ENCODE results near the gene MYL12B.

MYL12B gene

GRCh38 chr18:3268306-3268705, 6.4 kb downstream of the MYL12B start:
- TF ChIP-seq, protein P1, sequence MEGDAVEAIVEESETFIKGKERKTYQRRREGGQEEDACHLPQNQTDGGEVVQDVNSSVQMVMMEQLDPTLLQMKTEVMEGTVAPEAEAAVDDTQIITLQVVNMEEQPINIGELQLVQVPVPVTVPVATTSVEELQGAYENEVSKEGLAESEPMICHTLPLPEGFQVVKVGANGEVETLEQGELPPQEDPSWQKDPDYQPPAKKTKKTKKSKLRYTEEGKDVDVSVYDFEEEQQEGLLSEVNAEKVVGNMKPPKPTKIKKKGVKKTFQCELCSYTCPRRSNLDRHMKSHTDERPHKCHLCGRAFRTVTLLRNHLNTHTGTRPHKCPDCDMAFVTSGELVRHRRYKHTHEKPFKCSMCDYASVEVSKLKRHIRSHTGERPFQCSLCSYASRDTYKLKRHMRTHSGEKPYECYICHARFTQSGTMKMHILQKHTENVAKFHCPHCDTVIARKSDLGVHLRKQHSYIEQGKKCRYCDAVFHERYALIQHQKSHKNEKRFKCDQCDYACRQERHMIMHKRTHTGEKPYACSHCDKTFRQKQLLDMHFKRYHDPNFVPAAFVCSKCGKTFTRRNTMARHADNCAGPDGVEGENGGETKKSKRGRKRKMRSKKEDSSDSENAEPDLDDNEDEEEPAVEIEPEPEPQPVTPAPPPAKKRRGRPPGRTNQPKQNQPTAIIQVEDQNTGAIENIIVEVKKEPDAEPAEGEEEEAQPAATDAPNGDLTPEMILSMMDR (IDR thresholded peaks at IDR 0.05), result no peak

DNA sequence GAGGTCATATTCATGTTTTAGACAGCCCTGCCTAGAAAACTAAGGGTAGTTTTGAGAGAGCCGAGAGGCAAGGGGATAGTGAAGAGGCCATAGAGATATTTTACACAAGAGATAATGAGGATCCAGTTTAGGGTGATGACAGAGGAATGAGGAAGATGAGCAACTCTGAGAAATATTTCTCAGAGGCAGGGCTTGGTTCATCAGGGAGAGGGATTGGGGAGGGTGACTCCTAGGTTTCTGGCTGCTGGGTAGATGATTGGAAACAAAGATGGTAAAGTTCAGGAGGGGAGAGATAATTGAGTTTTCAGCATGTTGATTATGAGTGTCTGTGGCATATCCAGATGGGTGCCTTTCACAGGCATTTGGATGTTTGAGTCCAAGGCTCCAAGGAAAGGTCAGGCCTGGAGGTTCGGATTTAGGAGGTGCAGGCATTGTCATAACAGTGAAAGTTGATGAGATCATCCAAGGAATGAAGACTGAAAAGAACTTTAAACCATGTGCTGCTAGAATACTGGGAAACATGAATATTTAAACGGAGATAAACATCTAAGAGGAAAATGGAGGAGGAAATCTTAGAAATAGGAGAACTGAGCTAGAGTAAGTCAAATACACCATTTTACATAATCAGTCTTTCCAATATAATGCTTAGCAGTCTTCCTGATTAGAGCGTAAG, 7.4 kb downstream of the MYL12B start:
- TF ChIP-seq, protein P1 (IDR thresholded peaks at IDR 0.05), result no peak

DNA sequence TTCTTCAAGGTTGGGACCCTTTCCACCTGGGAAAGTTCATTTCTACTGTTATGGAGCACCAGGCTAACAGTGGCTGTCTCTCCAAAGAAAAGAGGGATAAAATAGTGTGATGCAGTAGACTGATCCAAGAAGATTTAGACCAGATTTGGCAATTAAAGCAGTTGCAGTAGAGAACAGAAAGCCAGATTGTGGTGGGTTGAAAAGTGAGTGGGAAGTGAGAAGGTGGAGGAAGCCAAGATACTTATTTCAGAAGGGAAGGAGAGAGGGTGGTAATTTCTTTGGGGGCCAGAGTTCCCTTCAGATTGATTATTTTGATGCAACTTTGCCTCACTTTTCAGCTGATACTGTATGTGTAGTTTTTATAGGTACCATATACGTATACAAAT, 8.0 kb downstream of the MYL12B start:
- TF ChIP-seq, protein P1 (IDR thresholded peaks at IDR 0.05), result no peak

DNA sequence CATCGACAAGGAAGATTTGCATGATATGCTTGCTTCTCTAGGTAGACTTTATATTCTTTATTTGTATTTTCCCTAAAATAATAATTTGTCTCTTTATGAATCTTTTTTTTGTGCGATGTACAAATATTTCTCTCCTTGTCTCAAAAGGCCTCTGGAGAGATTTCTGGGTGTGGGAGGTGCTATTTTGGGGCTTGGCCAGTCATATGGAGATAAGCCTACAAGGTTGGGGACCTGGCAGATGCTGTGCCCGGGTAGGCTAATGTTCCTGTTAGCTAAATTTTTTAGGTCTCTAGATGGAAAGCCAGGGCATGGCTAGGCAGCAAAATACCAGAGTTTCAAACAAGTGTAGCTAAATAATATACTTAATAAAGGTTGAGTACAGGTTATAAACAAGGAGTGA, 11.1 kb downstream of the MYL12B start:
- TF ChIP-seq, protein P1 (IDR thresholded peaks at IDR 0.05), result no peak

GRCh38 chr18:3279201-3280185, 17.6 kb downstream of the MYL12B start:
- TF ChIP-seq, protein P1 (IDR thresholded peaks at IDR 0.05), result no peak

DNA sequence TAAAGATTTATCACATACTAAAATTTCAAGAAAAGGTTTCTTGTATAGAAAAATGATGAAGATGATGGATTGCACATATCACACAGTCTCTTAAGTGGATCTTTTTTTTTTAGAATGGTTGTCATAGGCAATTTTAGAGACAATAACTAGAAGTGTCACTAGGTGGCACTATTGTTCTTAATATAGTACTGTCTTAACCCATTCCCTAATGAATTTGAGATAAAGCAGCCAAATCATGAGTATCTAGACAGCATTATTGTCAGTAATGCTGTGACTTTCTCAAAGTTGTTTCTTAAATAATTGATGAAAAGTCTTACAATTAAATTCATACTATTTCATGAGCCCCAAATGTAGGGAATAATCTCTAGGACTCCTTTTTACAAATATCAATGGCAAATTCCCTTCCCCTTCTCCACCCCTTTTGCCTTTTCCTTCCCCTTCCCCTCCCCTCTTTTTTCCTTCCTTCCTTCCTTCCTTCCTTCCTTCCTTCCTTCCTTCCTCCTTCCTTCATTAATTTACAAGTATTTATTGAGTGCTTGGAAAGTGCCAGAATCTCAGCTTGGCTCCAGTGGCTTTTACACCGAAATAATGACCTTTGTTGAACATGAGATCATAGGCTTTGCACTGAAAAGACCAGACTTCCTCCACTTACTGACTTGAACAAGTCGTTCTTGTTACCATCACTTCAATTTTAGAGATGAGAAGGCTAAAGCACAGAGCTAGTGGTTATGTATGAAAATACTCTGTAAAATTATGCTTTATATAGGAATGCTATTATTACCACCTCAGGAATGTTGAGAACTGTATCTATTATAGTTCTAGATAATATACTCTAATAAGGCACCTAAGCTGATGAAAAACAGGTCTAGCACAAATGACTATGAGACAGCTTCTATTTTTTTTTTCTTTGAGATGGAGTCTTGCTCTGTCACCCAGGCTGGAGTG, 19.8 kb downstream of the MYL12B start:
- TF ChIP-seq, protein P1 (IDR thresholded peaks at IDR 0.05), result peak; percentile 61

Measured in LNCAP (cell line).